Naive thymus-derived CD4-positive, alpha-beta T cell (primary cell): ENCODE results near the gene CCDC63. TPM values are rescaled to one million over a fixed set of nuclear protein-coding genes. Genes with fewer than 3 reads are reported as not detected.

Experiments used
- ATAC-seq: fragments of 150-1000 bp; cut with Tn5 transposase; 2 replicates; pipeline ENCODE4 v1.10.0; 2021; ENCODE audit warnings: mild to moderate bottlenecking, moderate library complexity
- CTCF ChIA-PET: fragments of 350-600 bp; sonication (Branson Sonifier 250); formaldehyde crosslinking; loops from one replicate; lab custom pipeline; 2021; ENCODE audit warnings: antibody characterized with exemption; lab: Charles Lee
- POLR2A ChIA-PET: fragments of 350-600 bp; sonication (Branson Sonifier 250); formaldehyde crosslinking; loops from one replicate; lab custom pipeline; 2021; ENCODE audit warnings: antibody characterized with exemption, inconsistent platforms; lab: Charles Lee
- DNase-seq, 9 donors: peaks; one replicate each; pipeline versions ENCODE4 v3.0.0 to v3.0.0-alpha.2; 2020 to 2022; ENCODE audit warnings: mixed read lengths in 1 of 9
- H3K27ac ChIP-seq: one replicate; pipeline ENCODE4 v1.7.0; 2013; ENCODE audit warnings: mild to moderate bottlenecking, low read depth, low read length, moderate library complexity
- H3K27me3 ChIP-seq, 2 donors: one replicate each; pipeline ENCODE4 v1.7.0; 2013; ENCODE audit warnings: low read length in 2 of 2, mild to moderate bottlenecking in 2 of 2, moderate library complexity in 2 of 2; ENCODE audit not compliant: control insufficient read depth in 2 of 2, insufficient read depth in 2 of 2
- H3K36me3 ChIP-seq, 3 experiments: 1 replicate in 2 of 3; 2 replicates in 1 of 3; pipeline ENCODE4 v1.7.0; 2013; ENCODE audit warnings: low read length in 3 of 3, mild to moderate bottlenecking in 3 of 3, moderate library complexity in 1 of 3; ENCODE audit not compliant: insufficient read depth in 3 of 3, control insufficient read depth in 2 of 3
- H3K4me1 ChIP-seq, 2 donors: one replicate each; pipeline ENCODE4 v1.7.0; 2013; ENCODE audit warnings: low read length in 2 of 2, mild to moderate bottlenecking in 2 of 2, moderate library complexity in 1 of 2; ENCODE audit not compliant: control insufficient read depth in 2 of 2, insufficient read depth in 2 of 2
- H3K4me3 ChIP-seq: 2 replicates; pipeline ENCODE4 v1.7.0; 2013; ENCODE audit warnings: mild to moderate bottlenecking, low read length
- H3K9me3 ChIP-seq, 3 experiments: 1 replicate in 2 of 3; 2 replicates in 1 of 3; pipeline ENCODE4 v1.7.0; 2013; ENCODE audit warnings: low read length in 3 of 3; ENCODE audit not compliant: control insufficient read depth in 2 of 3
- H3K27ac Mint-ChIP-seq, 9 donors: one replicate each; pipeline ENCODE4 v1.8.0; 2020 to 2022; ENCODE audit warnings: mixed read lengths in 9 of 9, mild to moderate bottlenecking in 8 of 9, moderate library complexity in 5 of 9, inconsistent platforms in 2 of 9
- H3K27me3 Mint-ChIP-seq, 5 donors: one replicate each; pipeline ENCODE4 v1.8.0; 2021 to 2022; ENCODE audit warnings: mixed read lengths in 5 of 5, mild to moderate bottlenecking in 1 of 5
- H3K36me3 Mint-ChIP-seq, 5 donors: one replicate each; pipeline ENCODE4 v1.8.0; 2020 to 2022; ENCODE audit warnings: mixed read lengths in 5 of 5, mild to moderate bottlenecking in 3 of 5, inconsistent platforms in 1 of 5
- H3K4me1 Mint-ChIP-seq, 7 donors: one replicate each; pipeline ENCODE4 v1.8.0; 2020 to 2022; ENCODE audit warnings: mixed read lengths in 7 of 7, mild to moderate bottlenecking in 3 of 7, inconsistent platforms in 1 of 7
- H3K4me3 Mint-ChIP-seq, 10 donors: one replicate each; pipeline ENCODE4 v1.8.0; 2020 to 2022; ENCODE audit warnings: mild to moderate bottlenecking in 10 of 10, mixed read lengths in 10 of 10, moderate library complexity in 6 of 10, inconsistent platforms in 2 of 10
- H3K9me3 Mint-ChIP-seq, 11 donors: one replicate each; pipeline ENCODE4 v1.8.0; 2020 to 2022; ENCODE audit warnings: mixed read lengths in 11 of 11, mild to moderate bottlenecking in 4 of 11, inconsistent platforms in 1 of 11, moderate library complexity in 1 of 11
- intact Hi-C, 2 donors: fragments of 100-400 bp; cut with micrococcal nuclease; formaldehyde crosslinking; loops; one replicate each; pipeline ENCODE4 v1.15.1; 2023
- polyA plus RNA-seq, 2 donors: library from polyadenylated mRNA; unstranded; fragments of 300-500 nt; fragmentation: Illumina TruSeq; gene quantifications; one replicate each; pipeline ENCODE4 v1.2.3, GENCODE V29; 2021
- total RNA-seq, 6 experiments: library from RNA in 5 of 6; stranded (reverse) in 5 of 6; gene quantifications; 1 replicate in 5 of 6; 2 replicates in 1 of 6; pipeline ENCODE4 v1.2.3 and lab custom pipeline; 2021 to 2026

CCDC63 gene
- total and polyA plus RNA-seq, 7 experiments from 2014 or later = not detected

DNA sequence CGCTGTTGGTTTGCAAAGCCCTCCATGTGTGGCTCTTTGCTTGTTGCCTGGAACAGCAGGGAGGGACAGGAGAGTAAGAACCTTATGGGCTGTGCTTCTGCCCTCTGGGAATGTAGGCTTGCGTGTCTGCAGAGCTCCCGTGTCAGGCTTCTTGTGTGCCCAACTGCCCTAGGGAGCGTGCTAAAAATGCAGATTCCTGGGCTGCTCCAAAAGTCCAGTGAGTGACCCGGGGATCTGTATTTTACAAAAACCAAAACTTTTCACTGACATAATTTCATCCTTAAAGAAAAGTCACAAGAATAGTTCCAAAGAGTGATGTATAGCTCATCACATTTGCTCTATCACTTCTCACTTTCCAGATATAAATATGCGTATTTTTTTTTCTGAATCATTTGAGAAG lies 34.8 kb upstream of the CCDC63 start:
- Histone ChIP-seq H3K9me3 (no peaks in the 10 kb centered on the region), H3K4me3 (no peak overlapping the region), H3K36me3 (no peaks in the 10 kb centered on the region), H3K27me3 (no peaks in the 10 kb centered on the region), H3K27ac (no peak overlapping the region), H3K4me1 (no peaks in the 10 kb centered on the region)
- intact Hi-C loops = no loop called here
- DNase-seq (no peak), ATAC-seq (no peak)
- POLR2A ChIA-PET = interaction anchor here (0.6 kb wide), 1 partner anchor 22 kb away, joined by 3 read pairs; no protein-coding TSS in a partner anchor
- Mint-ChIP-seq H3K27ac (peak overlapping the region in 1 of 9 donors; percentile 41), H3K4me3 (no peak overlapping the region), H3K36me3 (no peaks in the 10 kb centered on the region), H3K9me3 (peaks cover 0 to 2% (median 0%) of the 10 kb centered on the region in 11 donors), H3K27me3 (peaks cover 0 to 19% (median 0%) of the 10 kb centered on the region in 5 donors), H3K4me1 (peaks cover 0 to 4% (median 0%) of the 10 kb centered on the region in 7 donors)
- CTCF ChIA-PET = interaction anchor here (0.6 kb wide), 1 partner anchor 356 kb away, joined by 4 read pairs; no protein-coding TSS in a partner anchor

DNA sequence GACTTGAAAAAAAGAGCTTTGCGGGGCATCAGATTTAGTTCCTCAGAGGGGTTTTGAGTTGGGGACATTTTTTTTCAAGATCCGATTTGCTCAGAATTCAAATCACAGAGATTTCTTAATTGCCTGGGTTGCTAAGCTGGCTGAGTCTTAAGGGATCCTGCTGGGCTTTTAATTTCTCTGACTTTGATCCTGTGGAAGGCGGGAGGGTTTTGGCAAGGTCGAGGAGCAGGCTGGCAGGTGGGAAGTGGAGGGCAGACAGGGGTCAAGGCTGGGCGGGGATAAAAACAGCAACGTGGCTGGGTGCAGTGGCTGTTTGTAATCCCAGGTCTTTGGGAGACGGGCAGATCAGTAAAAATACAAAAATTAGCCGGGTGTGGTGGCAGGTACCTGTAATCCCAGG lies 33.5 kb upstream of the CCDC63 start:
- H3K27ac ChIP-seq = no peak overlapping the region
- no peaks in the 10 kb centered on the region for H3K36me3 Mint-ChIP-seq
- no peak overlapping the region for H3K4me3 Mint-ChIP-seq
- ATAC-seq = no peak
- H3K4me3 ChIP-seq = no peak overlapping the region
- CTCF ChIA-PET = no interaction called here
- no peaks in the 10 kb centered on the region for H3K36me3 ChIP-seq
- H3K27me3 Mint-ChIP-seq = peaks cover 0 to 19% (median 0%) of the 10 kb centered on the region in 5 donors
- H3K9me3 ChIP-seq = no peaks in the 10 kb centered on the region
- H3K4me1 ChIP-seq = no peaks in the 10 kb centered on the region
- intact Hi-C loops = no loop called here
- peaks cover 0 to 2% (median 0%) of the 10 kb centered on the region in 11 donors for H3K9me3 Mint-ChIP-seq
- POLR2A ChIA-PET = no interaction called here
- H3K27me3 ChIP-seq = no peaks in the 10 kb centered on the region
- DNase-seq = no peak
- H3K4me1 Mint-ChIP-seq = peaks cover 0 to 4% (median 0%) of the 10 kb centered on the region in 7 donors
- H3K27ac Mint-ChIP-seq = peak overlapping the region in 1 of 9 donors; percentile 6

DNA sequence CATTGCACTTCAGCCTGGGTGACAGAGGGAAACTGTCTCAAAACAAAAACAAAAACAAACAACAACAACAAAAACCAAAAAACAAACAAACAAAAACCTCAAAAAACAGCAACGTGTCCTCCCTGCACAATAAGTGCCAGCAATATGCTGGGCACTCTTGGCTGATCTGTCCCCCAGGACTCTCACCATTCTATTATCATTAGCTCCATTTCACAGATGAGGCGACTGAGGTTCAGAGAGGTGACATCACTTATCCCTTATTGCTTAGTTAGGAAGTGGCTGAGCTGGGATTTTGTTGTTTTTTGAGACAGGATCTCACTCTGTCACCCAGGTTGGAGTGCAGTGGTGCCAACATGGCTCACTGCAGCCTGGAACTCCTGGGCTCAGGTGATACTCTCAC lies 33.0 kb upstream of the CCDC63 start:
- Mint-ChIP-seq H3K27ac (peak overlapping the region in 1 of 9 donors; percentile 6), H3K4me1 (peaks cover 0 to 4% (median 0%) of the 10 kb centered on the region in 7 donors), H3K36me3 (no peaks in the 10 kb centered on the region), H3K27me3 (peaks cover 0 to 19% (median 0%) of the 10 kb centered on the region in 5 donors), H3K4me3 (no peak overlapping the region), H3K9me3 (peaks cover 0 to 2% (median 0%) of the 10 kb centered on the region in 11 donors)
- ATAC-seq (no peak), DNase-seq (no peak)
- Histone ChIP-seq H3K9me3 (no peaks in the 10 kb centered on the region), H3K27ac (no peak overlapping the region), H3K4me3 (no peak overlapping the region), H3K36me3 (no peaks in the 10 kb centered on the region), H3K27me3 (no peaks in the 10 kb centered on the region), H3K4me1 (no peaks in the 10 kb centered on the region)
- intact Hi-C loops = no loop called here
- ChIA-PET POLR2A (no interaction called here), CTCF (interaction anchor here (0.6 kb wide), 1 partner anchor 743 kb away, joined by 3 read pairs; no protein-coding TSS in a partner anchor)

DNA sequence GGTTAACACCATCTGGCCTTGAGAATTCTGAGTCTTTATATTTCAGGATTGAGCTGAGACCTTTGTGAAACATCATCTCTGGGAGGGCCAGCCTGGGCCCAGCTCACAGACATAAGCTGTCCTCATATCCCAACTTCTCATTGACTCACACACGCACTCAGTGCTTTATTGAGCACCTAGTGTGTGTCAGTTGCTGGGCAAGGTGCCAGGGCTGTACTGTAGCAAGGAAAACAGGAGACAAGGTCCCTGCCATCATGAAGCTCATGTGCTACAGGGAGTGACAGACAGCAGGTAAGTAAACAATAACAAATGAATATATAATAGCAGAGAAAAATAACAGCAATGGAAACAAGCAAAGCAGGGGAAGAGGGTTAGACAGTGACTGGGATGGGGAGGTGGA lies 30.5 kb upstream of the CCDC63 start:
- CTCF ChIA-PET = interaction anchor here (0.6 to 2.6 kb wide), 2 partner anchors 10 to 1386 kb away, joined by 6 to 8 read pairs; no protein-coding TSS in a partner anchor
- intact Hi-C loops = no loop called here
- peaks cover 0 to 2% (median 0%) of the 10 kb centered on the region in 11 donors for H3K9me3 Mint-ChIP-seq

GRCh38 chr12:110816779-110817178 lies 30.0 kb upstream of the CCDC63 start:
- no peaks in the 10 kb centered on the region for H3K4me1 ChIP-seq
- CTCF ChIA-PET = interaction anchor here (2.6 kb wide), 1 partner anchor 9 kb away, joined by 6 read pairs; no protein-coding TSS in a partner anchor
- POLR2A ChIA-PET = interaction anchor here (0.9 kb wide), 1 partner anchor 117 kb away, joined by 3 read pairs; no protein-coding TSS in a partner anchor
- no peak for ATAC-seq
- Mint-ChIP-seq H3K36me3 (no peaks in the 10 kb centered on the region), H3K27ac (no peak overlapping the region), H3K4me3 (no peak overlapping the region), H3K9me3 (peaks cover 0 to 2% (median 0%) of the 10 kb centered on the region in 11 donors), H3K27me3 (peaks cover 0 to 19% (median 0%) of the 10 kb centered on the region in 5 donors), H3K4me1 (peaks cover 0 to 7% (median 0%) of the 10 kb centered on the region in 7 donors)
- H3K4me3 ChIP-seq = no peak overlapping the region
- H3K27me3 ChIP-seq = no peaks in the 10 kb centered on the region
- no peak overlapping the region for H3K27ac ChIP-seq
- DNase-seq = no peak
- H3K9me3 ChIP-seq = no peaks in the 10 kb centered on the region
- H3K36me3 ChIP-seq = no peaks in the 10 kb centered on the region
- intact Hi-C loops = no loop called here

More for the DNA sequence above, 30.5 kb upstream of the CCDC63 start:
- H3K27ac ChIP-seq = no peak overlapping the region
- no peaks in the 10 kb centered on the region for H3K27me3 ChIP-seq
- H3K36me3 ChIP-seq = no peaks in the 10 kb centered on the region
- peaks cover 0 to 19% (median 0%) of the 10 kb centered on the region in 5 donors for H3K27me3 Mint-ChIP-seq
- no peak overlapping the region for H3K4me3 Mint-ChIP-seq
- no peak overlapping the region for H3K27ac Mint-ChIP-seq
- POLR2A ChIA-PET = interaction anchor here (0.9 kb wide), 1 partner anchor 116 kb away, joined by 3 read pairs; no protein-coding TSS in a partner anchor
- ATAC-seq (no peak), DNase-seq (no peak)
- H3K4me1 ChIP-seq = no peaks in the 10 kb centered on the region
- H3K9me3 ChIP-seq = no peaks in the 10 kb centered on the region
- H3K36me3 Mint-ChIP-seq = no peaks in the 10 kb centered on the region
- peaks cover 0 to 7% (median 0%) of the 10 kb centered on the region in 7 donors for H3K4me1 Mint-ChIP-seq
- H3K4me3 ChIP-seq = no peak overlapping the region

- no peak overlapping the region for H3K27ac ChIP-seq
- no peaks in the 10 kb centered on the region for H3K4me1 ChIP-seq
- ATAC-seq = no peak
- no peaks in the 10 kb centered on the region for H3K36me3 ChIP-seq
- no peak for DNase-seq
- H3K9me3 ChIP-seq = no peaks in the 10 kb centered on the region
- ChIA-PET CTCF (interaction anchor here (0.7 kb wide), 1 partner anchor 113 kb away, joined by 3 read pairs; no protein-coding TSS in a partner anchor), POLR2A (no interaction called here)
- H3K4me1 Mint-ChIP-seq = peaks cover 0 to 7% (median 0%) of the 10 kb centered on the region in 7 donors
- intact Hi-C loops = no loop called here
- peaks cover 0 to 4% (median 0%) of the 10 kb centered on the region in 5 donors for H3K27me3 Mint-ChIP-seq
- no peak overlapping the region for H3K27ac Mint-ChIP-seq
- no peaks in the 10 kb centered on the region for H3K27me3 ChIP-seq
- peaks cover 0 to 2% (median 0%) of the 10 kb centered on the region in 11 donors for H3K9me3 Mint-ChIP-seq
- H3K36me3 Mint-ChIP-seq = no peaks in the 10 kb centered on the region
- H3K4me3 Mint-ChIP-seq = no peak overlapping the region
- no peak overlapping the region for H3K4me3 ChIP-seq
These were observed 28.3 kb upstream of the CCDC63 start for GRCh38 chr12:110818511-110818910.
